HG02571 (cell line): ENCODE measurements around the gene ADSL.

Experiments used
- ATAC-seq: cut with Tn5 transposase; IDR thresholded peaks from one replicate; pipeline ENCODE4 v1.9.1; 2021; ENCODE audit warnings: mild to moderate bottlenecking, moderate library complexity; ENCODE audit not compliant: unreplicated experiment

ADSL gene

GRCh38 chr22:40416636-40417035 is 70.3 kb downstream of the ADSL start:
- ATAC-seq, result no peak

DNA sequence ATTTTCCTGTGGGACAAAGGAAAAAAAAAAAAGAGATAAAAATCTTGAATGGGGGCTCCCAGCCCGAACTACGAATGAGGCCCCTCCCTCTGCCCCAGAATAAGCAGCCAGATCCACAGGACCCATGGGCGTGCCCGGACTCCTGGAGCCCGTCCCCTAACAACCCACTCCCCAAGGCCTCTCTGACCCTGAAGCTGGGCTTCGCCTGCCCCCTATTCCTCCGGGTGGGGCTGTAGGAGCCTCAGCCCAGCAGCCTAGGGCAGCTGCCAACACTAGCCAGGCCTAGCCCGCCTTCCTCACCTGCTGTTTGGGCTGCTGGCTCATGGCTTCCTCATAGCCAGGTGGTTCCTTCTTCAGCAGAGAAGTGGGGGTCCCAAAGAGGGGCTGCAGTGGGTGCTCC is 70.7 kb downstream of the ADSL start:
- ATAC-seq, result no peak

DNA sequence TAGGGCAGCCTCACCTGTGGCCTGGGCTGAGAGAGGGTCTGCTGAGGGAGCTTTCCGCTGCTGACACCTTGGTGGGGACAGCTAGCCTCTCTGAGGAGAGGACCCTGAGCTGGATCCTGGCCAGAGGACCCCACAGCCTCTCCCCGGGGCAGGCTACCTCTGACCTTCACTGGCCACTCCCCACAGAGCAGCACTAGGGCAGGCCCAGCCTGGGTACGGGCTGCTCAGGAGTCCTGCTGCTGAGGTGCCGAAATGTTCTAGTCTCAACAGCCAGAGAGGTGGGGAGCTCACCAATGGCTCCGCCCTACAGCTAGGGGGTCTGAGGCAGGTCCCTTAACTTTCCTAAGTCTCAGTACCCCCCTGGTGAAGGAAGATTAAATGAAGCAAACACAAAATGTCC is 71.6 kb downstream of the ADSL start:
- ATAC-seq, result no peak

- ATAC-seq, result no peak
These were observed 72.3 kb downstream of the ADSL start for GRCh38 chr22:40418366-40419201.

- ATAC-seq, result no peak
These were observed 73.4 kb downstream of the ADSL start for GRCh38 chr22:40419718-40420117.

DNA sequence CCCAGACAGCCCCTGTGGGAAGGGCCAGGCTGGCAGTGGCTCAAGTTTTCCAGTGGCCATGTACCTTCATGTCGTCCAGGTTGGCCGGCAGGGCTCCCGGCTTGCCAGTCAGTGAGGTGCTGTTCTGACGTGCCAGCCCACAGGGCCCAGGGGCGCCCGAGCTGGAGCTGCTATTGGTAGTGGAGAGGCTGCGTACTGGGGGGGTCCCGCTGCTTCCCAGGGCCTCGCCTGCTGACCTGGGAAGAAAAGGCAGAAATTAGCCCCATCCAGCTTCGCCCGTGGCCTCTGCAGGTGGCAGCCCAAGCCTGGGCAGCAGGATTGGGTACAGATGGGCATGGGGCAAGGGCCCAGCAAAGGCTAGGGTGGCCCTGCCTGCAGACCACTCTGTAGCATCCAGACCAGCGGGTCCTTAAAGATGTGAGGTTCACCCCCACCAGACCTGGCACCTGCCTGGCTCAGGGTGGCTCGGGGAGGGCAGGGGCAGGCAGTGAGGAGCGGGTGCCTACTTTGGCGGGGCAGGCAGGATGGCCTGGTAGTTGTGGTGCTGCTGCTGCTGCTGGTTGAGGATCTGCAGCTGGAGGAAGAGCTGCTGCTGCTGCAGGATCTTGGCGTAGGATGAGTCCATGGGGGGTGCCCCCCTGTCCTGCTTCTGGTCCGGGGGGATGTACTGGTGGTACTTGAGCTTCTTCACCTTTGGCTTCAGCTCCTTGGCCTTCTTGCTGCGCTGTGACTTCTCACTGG is 74.2 kb downstream of the ADSL start:
- ATAC-seq, result no peak

DNA sequence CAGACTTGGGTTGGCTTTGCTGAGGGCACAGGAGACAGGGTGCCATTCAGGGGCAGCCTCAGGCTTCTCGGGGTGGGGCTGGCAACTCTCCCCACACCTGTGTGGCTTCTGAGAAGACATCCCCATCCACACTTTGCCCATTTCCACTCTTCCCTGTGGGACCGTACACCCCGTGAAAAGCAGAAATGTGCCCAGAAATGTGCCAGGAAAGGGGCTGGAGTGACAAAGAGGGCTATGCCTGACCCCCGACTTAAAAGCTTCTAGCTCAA is 74.7 kb downstream of the ADSL start:
- no peak for ATAC-seq

DNA sequence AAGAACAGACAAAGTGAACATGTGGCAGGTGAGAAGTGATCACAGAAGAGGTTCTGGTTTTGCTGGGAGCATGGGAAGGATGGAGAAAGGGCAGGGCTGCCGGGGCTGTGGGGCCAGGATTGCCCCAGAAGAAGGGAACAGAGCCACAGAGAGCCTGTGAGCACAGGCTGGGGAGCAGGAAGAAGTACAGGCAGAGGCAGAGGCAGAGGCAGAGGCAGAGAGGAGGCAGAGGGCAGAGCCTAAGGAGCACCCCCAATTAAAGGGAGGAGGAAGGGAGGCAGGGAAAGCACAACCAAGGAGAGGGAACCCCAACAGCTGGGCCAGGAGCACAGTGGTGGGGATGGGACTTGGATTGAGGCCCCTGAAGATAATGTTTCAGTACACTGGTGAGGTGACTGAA is 75.6 kb downstream of the ADSL start:
- no peak for ATAC-seq

DNA sequence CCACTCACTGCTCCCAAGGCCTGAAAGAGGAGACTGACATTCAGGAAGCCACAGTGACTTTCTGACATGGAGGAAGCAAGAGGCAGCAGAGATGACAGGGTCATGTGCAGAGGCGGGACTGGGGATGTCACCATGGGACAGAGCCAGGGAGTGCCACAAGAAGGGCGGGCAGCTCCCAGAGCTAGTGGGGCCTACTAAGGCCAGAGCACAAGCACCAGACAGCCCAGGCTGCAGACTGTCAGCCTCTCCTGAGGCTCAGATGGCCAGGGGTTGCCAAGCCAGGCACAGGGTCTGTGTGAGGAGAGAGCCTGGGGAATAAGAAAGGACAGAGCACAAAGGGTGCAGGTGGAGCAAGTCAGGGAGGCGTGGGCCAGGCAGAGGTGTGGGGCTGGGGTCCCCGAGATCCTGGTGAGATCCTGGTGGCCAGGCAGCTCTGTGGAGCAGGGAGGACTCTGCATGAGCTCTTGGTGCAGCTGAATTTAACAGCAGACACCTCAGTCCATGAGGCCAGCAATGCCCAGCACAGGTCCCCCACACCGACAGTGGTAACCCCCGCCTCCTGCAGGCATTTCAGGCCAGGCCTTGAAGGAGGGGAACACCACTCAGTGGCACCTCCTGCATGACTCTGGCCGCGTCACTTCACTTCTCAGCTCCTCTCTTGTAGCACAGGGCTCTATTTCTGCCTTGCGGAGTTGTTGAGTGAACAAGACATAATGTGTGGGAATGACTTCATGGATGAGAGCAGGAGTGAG is 76.4 kb downstream of the ADSL start:
- ATAC-seq, result no peak

GRCh38 chr22:40423310-40423688 is 77.0 kb downstream of the ADSL start:
- ATAC-seq, result no peak

GRCh38 chr22:40423882-40424640 is 77.8 kb downstream of the ADSL start:
- no peak for ATAC-seq

GRCh38 chr22:40425082-40425481 is 78.8 kb downstream of the ADSL start:
- ATAC-seq, result no peak

DNA sequence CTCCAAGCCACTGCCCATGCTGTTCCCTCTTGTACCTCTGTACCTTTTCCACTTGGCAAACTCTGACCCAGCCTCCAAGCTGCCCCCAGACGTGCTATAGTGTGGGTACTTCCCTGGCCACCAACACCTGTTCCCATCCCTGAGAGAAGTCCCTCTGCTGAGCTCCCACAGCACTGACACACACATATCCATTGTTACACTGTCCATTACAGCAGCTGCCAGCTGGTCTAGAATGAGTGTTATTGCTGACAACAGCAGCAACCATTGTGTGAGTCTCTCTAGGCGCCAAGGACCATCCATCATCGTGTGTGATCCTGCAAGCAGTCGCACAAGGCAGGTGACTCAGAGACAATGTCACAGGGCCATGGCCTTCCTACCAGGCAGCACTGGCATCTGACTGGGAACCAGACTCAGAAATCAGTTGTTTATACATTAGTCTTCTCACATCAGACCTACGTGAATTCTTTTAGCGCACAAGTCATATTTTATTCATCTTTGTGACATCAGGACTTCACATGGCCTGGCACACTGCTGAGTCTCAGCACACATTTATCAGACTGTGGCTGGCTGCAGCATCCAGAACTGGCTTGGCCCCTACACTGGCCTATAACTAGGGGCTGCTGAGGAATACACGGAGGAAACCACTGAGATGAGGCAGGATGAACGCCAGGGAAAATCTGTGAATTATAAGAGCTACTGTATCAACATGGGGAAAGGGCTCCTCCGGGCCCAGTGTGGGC is 80.5 kb downstream of the ADSL start:
- no peak for ATAC-seq

DNA sequence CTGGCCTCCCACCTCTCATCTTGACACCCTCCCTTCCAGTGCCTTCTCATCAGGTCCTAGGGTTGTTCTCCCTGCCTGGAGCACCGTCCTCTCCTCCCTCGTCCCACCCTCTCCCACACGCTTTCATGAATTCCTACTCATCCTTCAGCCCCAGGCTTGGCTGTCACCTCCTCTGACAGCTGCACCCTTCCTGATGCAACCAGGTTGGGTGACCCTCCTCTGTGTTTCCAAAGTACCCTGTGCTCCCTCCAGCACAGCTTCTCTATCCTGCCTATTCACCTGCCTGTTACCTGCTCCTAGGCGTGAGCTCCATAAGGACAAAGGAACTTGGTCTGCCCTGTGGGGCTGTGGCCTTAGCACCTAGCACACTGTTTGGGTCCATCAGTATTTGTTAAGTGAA is 82.5 kb downstream of the ADSL start:
- ATAC-seq, result no peak

DNA sequence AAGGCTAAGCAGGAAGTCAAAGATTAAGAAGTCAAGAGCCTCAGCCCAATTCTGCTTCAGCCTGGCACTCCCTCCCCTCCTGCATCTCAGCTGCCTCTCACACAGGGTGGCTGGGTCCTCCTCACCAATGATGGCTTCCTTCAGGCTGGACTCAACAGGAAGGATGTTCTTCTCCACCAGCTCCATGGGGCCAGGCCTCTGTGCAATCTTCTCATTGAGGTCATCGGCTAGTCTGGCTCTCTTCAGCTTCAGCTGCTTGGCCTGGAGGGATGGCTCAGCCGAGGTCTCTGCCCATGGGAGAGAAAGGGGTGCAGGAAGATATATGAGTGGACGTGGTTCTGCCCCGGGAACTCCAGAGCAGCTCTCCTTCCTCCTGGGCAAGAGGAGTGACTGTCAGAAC is 83.2 kb downstream of the ADSL start:
- no peak for ATAC-seq

GRCh38 chr22:40430991-40431390 is 84.7 kb downstream of the ADSL start:
- ATAC-seq, result no peak

- ATAC-seq, result no peak
These were observed 85.9 kb downstream of the ADSL start for GRCh38 chr22:40432157-40432556.

DNA sequence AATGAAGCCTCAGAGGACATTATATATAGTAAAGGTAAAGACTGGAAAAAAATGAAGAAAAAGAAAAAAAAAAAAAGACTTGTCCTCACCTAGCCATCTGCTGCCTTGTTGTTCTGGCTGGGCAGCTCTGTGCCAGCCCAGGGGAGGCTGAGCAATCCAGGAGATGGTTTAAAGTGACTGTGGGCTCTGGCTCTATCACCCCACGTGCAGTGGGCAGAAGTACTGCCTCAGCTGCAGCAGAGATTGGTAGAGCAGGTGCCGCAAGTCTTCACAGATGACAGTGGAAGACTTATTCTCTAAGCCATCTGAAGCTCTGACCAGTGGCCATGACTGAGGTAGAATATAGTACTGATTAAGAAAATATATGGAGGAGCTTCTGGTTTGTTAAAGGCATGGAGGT is 86.3 kb downstream of the ADSL start:
- ATAC-seq, result no peak

DNA sequence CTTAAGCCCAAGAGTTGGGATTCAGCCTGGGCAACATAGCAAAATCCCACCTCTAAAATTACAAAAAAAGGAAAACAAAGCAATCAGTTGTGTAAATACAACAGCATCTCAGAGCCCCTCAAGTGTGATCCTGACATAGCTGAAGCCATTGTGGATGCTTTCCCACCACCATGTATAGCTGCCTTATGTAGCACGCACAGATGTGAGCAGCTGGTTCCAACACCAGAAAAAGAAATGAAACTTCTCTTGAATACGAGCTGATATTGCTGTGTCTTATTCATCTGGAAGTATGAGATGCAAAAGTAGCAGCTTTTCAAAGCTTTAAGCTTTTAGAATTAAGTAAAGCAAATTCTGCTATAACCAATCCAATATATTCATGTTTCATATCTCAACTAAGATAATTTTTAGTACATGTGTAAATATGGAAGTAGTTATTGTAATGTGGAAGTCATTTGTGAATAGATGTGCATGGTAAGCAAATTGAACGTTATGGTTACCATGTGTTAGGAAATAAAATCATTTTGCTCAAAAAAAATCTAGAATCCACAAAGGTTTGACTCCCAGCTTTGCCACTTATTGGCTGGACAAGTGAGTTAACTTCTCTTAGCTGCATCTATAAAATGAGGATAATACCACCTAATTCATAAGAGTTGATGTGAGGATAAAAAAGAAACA is 87.3 kb downstream of the ADSL start:
- no peak for ATAC-seq

DNA sequence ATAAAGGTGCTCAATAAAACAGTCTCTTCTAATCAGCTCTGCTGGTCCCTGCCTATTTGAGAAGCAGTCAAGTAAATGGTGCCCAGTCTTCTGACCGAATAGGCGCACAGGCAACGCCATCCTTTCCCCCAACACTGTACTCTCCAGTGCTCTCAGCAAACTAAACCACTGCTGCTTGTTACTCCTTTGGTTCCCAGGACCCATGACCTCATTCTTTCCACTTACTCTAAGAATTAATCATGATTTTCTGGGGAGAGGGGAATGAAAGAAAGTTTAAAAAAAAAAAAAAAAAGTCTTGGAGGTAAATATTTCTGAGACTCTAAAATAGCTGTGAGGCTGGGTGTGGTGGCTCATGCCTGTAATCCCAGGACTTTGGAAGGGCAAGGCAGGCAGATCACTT is 87.8 kb downstream of the ADSL start:
- no peak for ATAC-seq
